ENCODE data around the gene WWOX. TPM values are rescaled to one million over a fixed set of nuclear protein-coding genes. Genes with fewer than 3 reads are reported as not detected.

WWOX gene
- total RNA-seq, 1 donor from 2014 or later, result 16.1 TPM

- no peaks in the 10 kb centered on the region for H3K27me3 Mint-ChIP-seq
- intact Hi-C loops (cut with micrococcal nuclease), result no loop called here
- peaks cover 3% of the 10 kb centered on the region for H3K4me1 Mint-ChIP-seq
- H3K27ac Mint-ChIP-seq, result no peak overlapping the region
- no peak overlapping the region for H3K4me3 Mint-ChIP-seq
- H3K36me3 Mint-ChIP-seq (ENCODE audit: low read depth), result no peaks in the 10 kb centered on the region
- H3K9me3 Mint-ChIP-seq, result peaks cover 4% of the 10 kb centered on the region
- DNase-seq, result no peak
Observed at GRCh38 chr16:78571434-78571833, 472.0 kb downstream of the WWOX start.

GRCh38 chr16:78571898-78572358, 472.5 kb downstream of the WWOX start:
- peaks cover 4% of the 10 kb centered on the region for H3K9me3 Mint-ChIP-seq
- no peaks in the 10 kb centered on the region for H3K4me1 Mint-ChIP-seq
- H3K36me3 Mint-ChIP-seq (ENCODE audit: low read depth), result no peaks in the 10 kb centered on the region
- H3K27me3 Mint-ChIP-seq, result no peaks in the 10 kb centered on the region
- intact Hi-C loops (cut with micrococcal nuclease), result no loop called here
- H3K4me3 Mint-ChIP-seq, result no peak overlapping the region
- no peak for DNase-seq
- H3K27ac Mint-ChIP-seq, result no peak overlapping the region

GRCh38 chr16:78574571-78574970, 475.1 kb downstream of the WWOX start:
- no peak for DNase-seq
- intact Hi-C loops (cut with micrococcal nuclease), result no loop called here
- Mint-ChIP-seq H3K4me1 (no peaks in the 10 kb centered on the region), H3K36me3 (ENCODE audit: low read depth) (no peaks in the 10 kb centered on the region), H3K4me3 (no peak overlapping the region), H3K27me3 (no peaks in the 10 kb centered on the region), H3K9me3 (peaks cover 4% of the 10 kb centered on the region), H3K27ac (no peak overlapping the region)

- H3K9me3 Mint-ChIP-seq, result peaks cover 4% of the 10 kb centered on the region
- H3K36me3 Mint-ChIP-seq (ENCODE audit: low read depth), result no peaks in the 10 kb centered on the region
- H3K27ac Mint-ChIP-seq, result no peak overlapping the region
- no peaks in the 10 kb centered on the region for H3K27me3 Mint-ChIP-seq
- H3K4me3 Mint-ChIP-seq, result no peak overlapping the region
- intact Hi-C loops (cut with micrococcal nuclease), result no loop called here
- DNase-seq, result no peak
- H3K4me1 Mint-ChIP-seq, result no peaks in the 10 kb centered on the region
Observed at GRCh38 chr16:78576941-78577340, 477.5 kb downstream of the WWOX start.

GRCh38 chr16:78577630-78578029, 478.2 kb downstream of the WWOX start:
- no peak for DNase-seq
- intact Hi-C loops (cut with micrococcal nuclease), result no loop called here
- Mint-ChIP-seq H3K27me3 (no peaks in the 10 kb centered on the region), H3K36me3 (ENCODE audit: low read depth) (no peaks in the 10 kb centered on the region), H3K4me1 (no peaks in the 10 kb centered on the region), H3K4me3 (no peak overlapping the region), H3K27ac (no peak overlapping the region), H3K9me3 (peaks cover 4% of the 10 kb centered on the region)

- no peak for DNase-seq
- H3K27me3 Mint-ChIP-seq, result no peaks in the 10 kb centered on the region
- no peak overlapping the region for H3K4me3 Mint-ChIP-seq
Observed at GRCh38 chr16:78579020-78579419, 479.6 kb downstream of the WWOX start.

GRCh38 chr16:78583441-78583840, 484.0 kb downstream of the WWOX start:
- intact Hi-C loops (cut with micrococcal nuclease), result no loop called here
- Mint-ChIP-seq H3K4me1 (no peaks in the 10 kb centered on the region), H3K9me3 (no peaks in the 10 kb centered on the region), H3K36me3 (ENCODE audit: low read depth) (no peaks in the 10 kb centered on the region), H3K4me3 (no peak overlapping the region), H3K27ac (no peak overlapping the region), H3K27me3 (no peaks in the 10 kb centered on the region)
- no peak for DNase-seq

More at GRCh38 chr16:78579020-78579419, 479.6 kb downstream of the WWOX start:
- H3K36me3 Mint-ChIP-seq (ENCODE audit: low read depth), result no peaks in the 10 kb centered on the region
- peaks cover 4% of the 10 kb centered on the region for H3K9me3 Mint-ChIP-seq
- H3K4me1 Mint-ChIP-seq, result no peaks in the 10 kb centered on the region
- intact Hi-C loops (cut with micrococcal nuclease), result no loop called here
- H3K27ac Mint-ChIP-seq, result no peak overlapping the region

GRCh38 chr16:78584213-78584860, 484.9 kb downstream of the WWOX start:
- Mint-ChIP-seq H3K27me3 (no peaks in the 10 kb centered on the region), H3K4me3 (no peak overlapping the region), H3K27ac (no peak overlapping the region), H3K36me3 (ENCODE audit: low read depth) (no peaks in the 10 kb centered on the region), H3K4me1 (no peaks in the 10 kb centered on the region), H3K9me3 (no peaks in the 10 kb centered on the region)
- intact Hi-C loops (cut with micrococcal nuclease), result no loop called here
- no peak for DNase-seq

GRCh38 chr16:78584991-78585390, 485.5 kb downstream of the WWOX start:
- no peak overlapping the region for H3K27ac Mint-ChIP-seq
- DNase-seq, result no peak
- no peaks in the 10 kb centered on the region for H3K27me3 Mint-ChIP-seq
- H3K36me3 Mint-ChIP-seq (ENCODE audit: low read depth), result no peaks in the 10 kb centered on the region
- H3K9me3 Mint-ChIP-seq, result no peaks in the 10 kb centered on the region
- intact Hi-C loops (cut with micrococcal nuclease), result no loop called here
- no peaks in the 10 kb centered on the region for H3K4me1 Mint-ChIP-seq
- no peak overlapping the region for H3K4me3 Mint-ChIP-seq

GRCh38 chr16:78589331-78589730, 489.9 kb downstream of the WWOX start:
- H3K36me3 Mint-ChIP-seq (ENCODE audit: low read depth), result no peaks in the 10 kb centered on the region
- intact Hi-C loops (cut with micrococcal nuclease), result no loop called here
- no peaks in the 10 kb centered on the region for H3K9me3 Mint-ChIP-seq

GRCh38 chr16:78591682-78592103, 492.2 kb downstream of the WWOX start:
- DNase-seq, result no peak
- Mint-ChIP-seq H3K36me3 (ENCODE audit: low read depth) (no peaks in the 10 kb centered on the region), H3K9me3 (no peaks in the 10 kb centered on the region), H3K27ac (no peak overlapping the region), H3K4me1 (no peaks in the 10 kb centered on the region), H3K27me3 (no peaks in the 10 kb centered on the region), H3K4me3 (no peak overlapping the region)
- intact Hi-C loops (cut with micrococcal nuclease), result no loop called here

More at GRCh38 chr16:78589331-78589730, 489.9 kb downstream of the WWOX start:
- H3K4me1 Mint-ChIP-seq, result no peaks in the 10 kb centered on the region
- no peak overlapping the region for H3K27ac Mint-ChIP-seq
- H3K4me3 Mint-ChIP-seq, result no peak overlapping the region
- no peaks in the 10 kb centered on the region for H3K27me3 Mint-ChIP-seq
- no peak for DNase-seq

GRCh38 chr16:78592111-78592510, 492.7 kb downstream of the WWOX start:
- H3K27ac Mint-ChIP-seq, result no peak overlapping the region
- intact Hi-C loops (cut with micrococcal nuclease), result no loop called here
- no peak overlapping the region for H3K4me3 Mint-ChIP-seq
- no peaks in the 10 kb centered on the region for H3K4me1 Mint-ChIP-seq
- H3K27me3 Mint-ChIP-seq, result no peaks in the 10 kb centered on the region
- no peaks in the 10 kb centered on the region for H3K9me3 Mint-ChIP-seq
- no peaks in the 10 kb centered on the region for H3K36me3 Mint-ChIP-seq (ENCODE audit: low read depth)
- DNase-seq, result no peak

GRCh38 chr16:78593352-78593751, 493.9 kb downstream of the WWOX start:
- Mint-ChIP-seq H3K27ac (no peak overlapping the region), H3K9me3 (no peaks in the 10 kb centered on the region), H3K4me1 (no peaks in the 10 kb centered on the region), H3K36me3 (ENCODE audit: low read depth) (no peaks in the 10 kb centered on the region), H3K4me3 (no peak overlapping the region), H3K27me3 (no peaks in the 10 kb centered on the region)
- intact Hi-C loops (cut with micrococcal nuclease), result no loop called here
- DNase-seq, result no peak

- H3K27ac Mint-ChIP-seq, result no peak overlapping the region
- no peaks in the 10 kb centered on the region for H3K36me3 Mint-ChIP-seq (ENCODE audit: low read depth)
- intact Hi-C loops (cut with micrococcal nuclease), result no loop called here
- no peak overlapping the region for H3K4me3 Mint-ChIP-seq
- H3K27me3 Mint-ChIP-seq, result no peaks in the 10 kb centered on the region
- no peaks in the 10 kb centered on the region for H3K4me1 Mint-ChIP-seq
- no peaks in the 10 kb centered on the region for H3K9me3 Mint-ChIP-seq
- no peak for DNase-seq
Observed at GRCh38 chr16:78594191-78594590, 494.7 kb downstream of the WWOX start.
